ENCODE results near the gene PTPRD. TPM values are rescaled to one million over a fixed set of nuclear protein-coding genes. Genes with fewer than 3 reads are reported as not detected.

PTPRD gene
- total RNA-seq, 4 donors from 2014 or later = 85.8 to 169 (median 135) TPM

- Histone ChIP-seq H3K36me3 (no peaks in the 10 kb centered on the region), H3K27ac (no peak overlapping the region), H3K4me1 (no peaks in the 10 kb centered on the region), H3K4me3 (no peak overlapping the region), H3K27me3 (no peaks in the 10 kb centered on the region), H3K9me3 (no peaks in the 10 kb centered on the region)
- TF ChIP-seq CTCF (IDR thresholded peaks at IDR 0.05) (no peak), POLR2A (IDR thresholded peaks at IDR 0.05) (no peak)
- no peak for DNase-seq
Measured at GRCh38 chr9:10108815-10109214, 504.0 kb downstream of the PTPRD start.

- Histone ChIP-seq H3K4me3 (no peak overlapping the region), H3K9me3 (no peaks in the 10 kb centered on the region), H3K27me3 (no peaks in the 10 kb centered on the region), H3K27ac (no peak overlapping the region), H3K36me3 (no peaks in the 10 kb centered on the region), H3K4me1 (no peaks in the 10 kb centered on the region)
- DNase-seq = no peak
- no peak for TF ChIP-seq CTCF (IDR thresholded peaks at IDR 0.05)
- no peak for TF ChIP-seq POLR2A (IDR thresholded peaks at IDR 0.05)
Measured at GRCh38 chr9:10104774-10105173, 508.0 kb downstream of the PTPRD start.

- H3K27ac ChIP-seq = no peak overlapping the region
- no peaks in the 10 kb centered on the region for H3K36me3 ChIP-seq
- TF ChIP-seq POLR2A (IDR thresholded peaks at IDR 0.05) (no peak), CTCF (IDR thresholded peaks at IDR 0.05) (no peak)
- H3K9me3 ChIP-seq = no peaks in the 10 kb centered on the region
- H3K4me3 ChIP-seq = no peak overlapping the region
- no peak for DNase-seq
- H3K4me1 ChIP-seq = no peaks in the 10 kb centered on the region
- H3K27me3 ChIP-seq = no peaks in the 10 kb centered on the region
Measured at GRCh38 chr9:10095208-10095607, 517.6 kb downstream of the PTPRD start.

- DNase-seq = no peak
- H3K4me1 ChIP-seq = no peaks in the 10 kb centered on the region
- no peak overlapping the region for H3K4me3 ChIP-seq
- no peak overlapping the region for H3K27ac ChIP-seq
- H3K36me3 ChIP-seq = no peaks in the 10 kb centered on the region
- TF ChIP-seq POLR2A (IDR thresholded peaks at IDR 0.05) (no peak), CTCF (IDR thresholded peaks at IDR 0.05) (no peak)
- no peaks in the 10 kb centered on the region for H3K27me3 ChIP-seq
- H3K9me3 ChIP-seq = no peaks in the 10 kb centered on the region
Measured at GRCh38 chr9:10094563-10094962, 518.2 kb downstream of the PTPRD start.

- Histone ChIP-seq H3K4me1 (no peaks in the 10 kb centered on the region), H3K9me3 (no peaks in the 10 kb centered on the region), H3K4me3 (no peak overlapping the region), H3K27me3 (no peaks in the 10 kb centered on the region), H3K36me3 (no peaks in the 10 kb centered on the region), H3K27ac (no peak overlapping the region)
- no peak for DNase-seq
- TF ChIP-seq CTCF (IDR thresholded peaks at IDR 0.05) = no peak
- no peak for TF ChIP-seq POLR2A (IDR thresholded peaks at IDR 0.05)
Measured at GRCh38 chr9:10080012-10080411, 532.8 kb downstream of the PTPRD start.

- H3K4me1 ChIP-seq = no peaks in the 10 kb centered on the region
- no peak for TF ChIP-seq POLR2A (IDR thresholded peaks at IDR 0.05)
- no peak for TF ChIP-seq CTCF (IDR thresholded peaks at IDR 0.05)
- no peaks in the 10 kb centered on the region for H3K27me3 ChIP-seq
- H3K27ac ChIP-seq = no peak overlapping the region
- no peaks in the 10 kb centered on the region for H3K36me3 ChIP-seq
- DNase-seq = no peak
- no peak overlapping the region for H3K4me3 ChIP-seq
- no peaks in the 10 kb centered on the region for H3K9me3 ChIP-seq
Measured at GRCh38 chr9:10079284-10079964, 533.4 kb downstream of the PTPRD start.

Measured in Peyer's patch (tissue), 4 donors.